NCI-H2227 (cell line): ENCODE data around the gene DISC1.
A peak's percentile ranks its signal among the peaks of the same experiment; 100 is the strongest.
"Not testable (repeated sequence)": the region's sequence is repeated elsewhere in the genome, so short reads cannot be mapped to it uniquely, and the experiment has no call there.

Source experiments
- DNase-seq: peaks from one replicate; lab custom pipeline; 2025; ENCODE audit not compliant: unreplicated experiment; lab: John Stamatoyannopoulos, UW

DISC1 gene

DNA sequence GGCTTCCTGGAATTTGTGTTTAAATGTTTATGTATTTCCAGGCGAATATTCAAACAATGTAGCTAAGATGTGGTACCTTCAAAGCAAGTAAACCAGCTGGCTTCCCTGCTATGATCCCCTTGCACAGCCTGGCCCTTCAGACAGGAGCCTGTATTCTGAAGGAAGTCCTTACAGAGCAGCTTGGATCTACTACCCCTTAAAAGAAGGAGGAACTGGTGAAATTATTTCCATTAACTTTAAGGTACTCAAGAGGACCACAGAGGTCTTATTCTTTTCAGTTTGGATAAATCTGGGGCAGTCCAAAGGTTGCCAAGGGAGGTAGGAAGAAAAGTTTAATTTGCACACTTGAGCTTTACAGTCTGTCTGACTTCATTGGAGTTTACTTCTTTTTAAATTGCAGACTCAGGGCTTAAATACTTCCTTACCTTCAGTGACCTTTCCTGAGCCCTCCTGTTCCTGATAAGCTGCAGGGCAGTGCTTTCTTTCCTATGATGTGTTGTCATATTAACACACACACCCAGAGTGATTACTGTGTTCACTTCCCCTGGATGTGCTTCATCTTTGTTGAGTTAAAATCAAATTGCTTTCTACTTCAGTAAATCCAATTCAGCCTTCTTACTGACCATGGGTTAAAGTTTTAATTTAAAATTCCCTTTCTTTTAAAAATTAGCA is 40.5 kb downstream of the DISC1 start:
- DNase-seq, result no peak

DNA sequence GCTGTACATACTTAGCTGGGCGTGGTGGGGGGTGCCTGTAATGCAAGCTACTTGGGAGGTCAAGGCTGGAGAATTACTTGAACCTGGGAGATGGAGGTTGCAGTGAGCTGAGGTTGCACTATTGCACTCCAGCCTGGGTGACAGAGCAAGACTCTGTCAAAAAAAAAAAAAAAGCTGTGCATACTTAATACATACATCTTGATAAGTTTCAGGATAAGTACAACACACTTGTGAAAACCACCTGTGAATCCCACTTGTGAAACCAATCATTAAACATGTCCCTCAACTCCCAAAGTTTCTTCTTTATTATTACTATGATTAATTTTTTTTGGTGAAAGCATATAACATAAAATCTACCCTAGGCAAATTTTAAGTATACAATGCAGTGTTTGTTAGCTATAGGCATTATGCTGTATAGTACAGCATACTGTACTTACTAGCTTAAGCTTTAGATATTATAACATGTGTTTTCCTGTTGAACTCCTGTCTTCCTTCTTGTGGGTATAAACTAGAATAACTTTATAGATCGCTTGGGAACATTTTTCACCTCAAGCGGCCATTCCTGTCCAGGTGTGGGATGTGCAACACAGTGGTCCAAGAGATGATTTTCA is 41.4 kb downstream of the DISC1 start:
- DNase-seq, result no peak

- DNase-seq, result no peak
Observed at GRCh38 chr1:231668826-231669225, 42.2 kb downstream of the DISC1 start.

DNA sequence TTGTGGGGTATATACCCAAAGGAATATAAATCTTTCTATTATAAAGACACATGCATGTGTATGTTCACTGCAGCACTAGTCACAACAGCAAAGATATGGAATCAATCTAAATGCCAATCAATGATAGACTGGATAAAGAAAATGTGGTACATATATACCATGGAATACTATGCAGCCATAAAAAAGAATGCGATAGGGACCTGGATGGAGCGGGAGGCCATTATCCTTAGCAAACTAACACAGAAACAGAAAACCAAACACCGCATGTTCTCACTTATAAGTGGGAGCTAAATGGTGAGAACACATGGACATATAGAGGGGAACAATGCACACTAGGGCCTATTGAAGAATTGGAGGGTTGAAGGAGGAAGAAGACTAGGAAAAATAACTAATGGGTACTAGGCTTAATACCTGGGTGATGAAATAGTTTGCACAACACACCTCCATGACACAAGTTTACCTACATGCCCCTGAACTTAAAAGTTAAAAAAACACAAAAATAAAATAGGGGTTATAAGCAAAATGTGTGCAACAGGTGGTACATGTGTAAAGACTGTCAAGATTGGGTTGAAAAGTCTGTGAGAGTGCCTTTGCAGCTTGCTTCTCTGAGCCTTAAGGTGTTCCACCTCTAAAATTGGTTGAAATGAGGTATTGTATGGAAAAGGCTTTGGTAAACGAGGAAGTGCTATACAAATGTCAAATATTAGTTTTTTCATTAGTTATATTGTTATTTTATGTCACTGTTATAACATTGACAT is 43.5 kb downstream of the DISC1 start:
- not testable (repeated sequence) for DNase-seq

DNA sequence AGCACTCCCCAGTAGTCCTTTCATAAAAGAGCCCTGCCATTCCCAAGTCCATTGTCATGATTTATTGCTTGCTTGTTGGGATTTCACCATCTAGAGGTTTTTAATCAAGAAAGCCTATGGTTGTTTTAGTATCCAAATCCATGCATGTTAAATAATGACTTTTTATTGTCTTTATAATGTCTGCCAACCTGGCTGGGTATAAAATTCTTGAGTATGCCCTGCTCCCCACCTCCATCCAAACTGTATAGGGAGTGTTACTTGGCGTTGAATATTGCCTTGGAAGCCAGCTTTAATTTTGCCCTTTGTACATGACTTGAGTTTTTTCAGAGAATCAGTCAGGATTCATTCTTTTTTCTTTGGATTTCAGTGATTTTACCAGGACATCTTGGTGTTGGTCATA is 44.2 kb downstream of the DISC1 start:
- no peak for DNase-seq

GRCh38 chr1:231674575-231674974 is 48.0 kb downstream of the DISC1 start:
- DNase-seq, result no peak

DNA sequence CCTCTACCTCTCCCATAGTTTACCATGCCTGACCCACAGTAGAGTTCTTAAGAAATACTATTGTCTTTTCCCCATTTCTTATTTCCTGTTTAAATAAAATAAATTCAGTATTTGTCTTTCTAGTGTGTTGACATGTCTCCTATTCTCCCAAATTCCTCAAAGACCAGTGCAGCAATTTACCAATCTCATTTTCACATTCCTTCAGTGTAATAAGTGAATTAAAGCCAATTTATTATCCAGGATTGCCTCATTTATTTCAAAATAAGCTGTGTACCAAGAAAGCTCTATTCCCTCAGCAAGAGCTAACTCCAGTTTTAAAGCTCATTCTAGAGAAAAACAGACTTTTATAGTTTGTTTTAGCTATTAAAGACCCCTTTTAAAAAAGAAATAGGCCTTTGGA is 49.9 kb downstream of the DISC1 start:
- DNase-seq, result no peak

GRCh38 chr1:231677442-231677841 is 50.9 kb downstream of the DISC1 start:
- DNase-seq, result no peak

DNA sequence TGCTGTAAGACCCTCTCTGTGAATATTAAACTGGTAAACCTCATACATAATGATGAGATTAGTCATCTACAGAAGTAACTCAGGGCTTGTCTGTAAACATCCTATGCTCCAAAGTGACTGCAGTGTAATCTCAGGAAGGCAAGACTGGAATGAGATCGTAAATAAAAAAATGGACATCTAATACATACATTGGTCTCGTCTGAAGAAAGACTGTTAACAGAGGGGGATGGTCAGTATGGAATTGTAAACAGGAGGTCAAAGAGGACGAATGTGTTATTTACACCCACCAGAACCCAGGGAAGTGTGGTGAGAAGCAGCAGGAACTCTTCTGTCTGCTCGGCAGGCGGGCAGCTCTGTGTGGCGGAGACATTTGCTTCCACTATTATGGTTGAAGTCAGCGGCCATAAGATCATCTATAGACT is 51.4 kb downstream of the DISC1 start:
- DNase-seq, result no peak

DNA sequence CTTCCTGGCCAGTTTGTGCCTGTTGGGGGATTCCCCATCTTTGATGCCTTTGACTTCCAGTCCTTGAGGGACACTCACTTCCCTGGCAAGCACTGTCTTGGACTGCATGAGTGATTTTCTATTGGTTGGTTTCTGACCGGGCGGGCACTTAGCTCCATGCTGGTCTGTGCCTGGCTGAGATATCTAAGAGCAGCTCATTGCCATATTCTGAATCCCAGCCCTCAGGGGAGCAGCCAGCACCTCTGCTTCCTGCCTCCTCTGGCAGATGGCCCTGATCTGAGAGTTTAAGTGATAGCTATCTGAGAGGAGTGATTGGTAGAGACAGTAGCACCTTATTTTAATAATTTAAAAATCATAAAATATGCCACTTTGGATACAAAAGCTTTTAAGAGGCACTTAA is 52.5 kb downstream of the DISC1 start:
- no peak for DNase-seq

DNA sequence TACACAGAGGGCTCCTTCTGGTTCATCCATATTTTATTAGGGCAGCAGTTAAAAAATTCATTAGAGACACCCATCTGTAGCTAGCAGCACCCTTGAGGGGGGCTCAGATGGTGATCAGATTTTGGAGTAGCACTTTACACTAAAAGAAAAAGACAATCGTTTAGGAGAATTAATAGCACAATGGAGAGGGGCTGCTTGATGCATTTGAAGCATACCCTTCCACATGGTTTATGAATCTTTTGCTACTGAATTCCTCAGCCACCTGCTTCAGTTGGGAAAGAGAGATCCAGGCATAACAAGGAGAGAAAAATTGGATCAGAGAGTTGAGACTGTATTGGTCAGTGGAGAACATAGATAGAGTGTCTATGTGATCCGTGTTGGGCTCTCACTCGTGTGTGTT is 54.4 kb downstream of the DISC1 start:
- no peak for DNase-seq

GRCh38 chr1:231682779-231683178 is 56.2 kb downstream of the DISC1 start:
- no peak for DNase-seq

GRCh38 chr1:231683439-231684165 is 57.0 kb downstream of the DISC1 start:
- no peak for DNase-seq

- peak; percentile 82 for DNase-seq
Observed at GRCh38 chr1:231684356-231685244, 58.0 kb downstream of the DISC1 start.

DNA sequence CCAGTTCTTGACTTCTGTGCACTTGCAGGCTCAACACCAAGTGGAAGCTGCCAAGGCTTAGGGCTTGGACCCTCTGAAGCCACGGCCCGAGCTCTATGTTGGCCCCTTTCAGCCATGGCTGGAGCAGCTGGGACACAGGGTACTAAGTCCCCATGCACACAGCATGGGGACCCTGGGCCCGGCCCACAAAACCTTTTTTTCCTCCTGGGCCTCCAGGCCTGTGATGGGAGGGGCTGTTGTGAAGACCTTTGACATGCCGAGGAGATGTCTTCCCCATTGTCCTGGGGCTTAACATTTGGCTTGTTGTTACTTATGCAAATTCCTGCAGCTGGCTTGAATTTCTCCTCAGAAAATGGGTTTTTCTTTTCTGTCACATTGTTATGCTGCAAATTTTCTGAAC is 59.8 kb downstream of the DISC1 start:
- DNase-seq, result no peak

DNA sequence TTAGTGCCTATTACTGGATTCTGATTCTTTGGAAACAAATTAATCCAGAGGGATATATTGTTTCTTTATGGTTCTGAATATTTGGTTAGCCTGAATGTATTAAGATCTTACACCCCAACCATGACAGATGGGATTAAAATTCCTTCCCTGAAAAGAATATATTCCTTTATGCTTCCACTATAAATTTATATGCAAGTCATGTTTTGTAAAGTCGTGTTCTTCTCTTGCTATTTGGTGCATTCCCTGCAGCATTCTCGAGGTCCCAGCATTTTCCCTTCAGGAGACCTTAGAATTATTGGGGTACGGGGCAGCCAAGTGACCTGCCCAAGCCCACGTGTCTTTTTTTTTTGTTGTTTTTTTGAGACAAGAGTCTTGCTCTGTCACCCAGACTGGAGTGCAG is 62.4 kb downstream of the DISC1 start:
- no peak for DNase-seq

GRCh38 chr1:231690059-231690458 is 63.5 kb downstream of the DISC1 start:
- no peak for DNase-seq

GRCh38 chr1:231691618-231692259 is 65.1 kb downstream of the DISC1 start:
- no peak for DNase-seq

- DNase-seq, result no peak
Observed at GRCh38 chr1:231693361-231694074, 66.9 kb downstream of the DISC1 start.

GRCh38 chr1:231694075-231694431 is 67.5 kb downstream of the DISC1 start:
- DNase-seq, result no peak
